Measurements from ENCODE around the gene SP140.

DNA sequence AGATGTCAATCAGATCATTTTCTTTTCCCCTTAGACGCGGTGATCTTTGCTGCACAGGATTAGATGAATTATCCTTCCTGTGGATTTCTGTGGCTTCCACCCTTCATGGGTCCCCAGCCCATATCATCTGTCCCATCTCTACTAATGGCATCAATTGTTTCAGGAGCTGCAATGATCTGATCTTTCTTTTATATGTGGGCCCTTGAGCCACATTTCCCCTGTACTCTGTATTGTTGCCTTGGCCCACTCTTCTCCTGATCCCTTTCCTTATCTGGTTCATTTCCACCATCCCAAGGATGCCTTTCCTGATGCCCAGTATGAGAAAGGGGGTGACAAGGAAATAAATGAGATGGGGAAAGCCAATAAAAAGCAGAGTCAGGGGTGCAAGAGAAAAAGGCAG is 24.7 kb downstream of the SP140 start:
- TF ChIP-seq POLR2A (IDR thresholded peaks at IDR 0.05; ENCODE audit: low read length) (no peak), GATA1 (IDR thresholded peaks at IDR 0.05; ENCODE audit: low read depth, low read length) (no peak)

Data from erythroblast (primary cell).